Lower leg skin (tissue), 3 donors: ENCODE results near the gene AMDHD1.
"Not testable (repeated sequence)": the region's sequence is repeated elsewhere in the genome, so short reads cannot be mapped to it uniquely, and the experiment has no call there.

ENCODE experiments used
- CTCF ChIP-seq, 3 donors: fragments of 450-650 bp; IDR thresholded peaks; one replicate each; pipeline ENCODE4 v1.5.1; 2016; ENCODE audit warnings: antibody characterized with exemption in 3 of 3, mild to moderate bottlenecking in 3 of 3, moderate library complexity in 2 of 3
- POLR2A ChIP-seq, 2 donors: fragments of 450-650 bp; IDR thresholded peaks; one replicate each; pipeline ENCODE4 v1.6.1; 2016 to 2017; ENCODE audit warnings: antibody characterized with exemption in 2 of 2, mild to moderate bottlenecking in 1 of 2, moderate library complexity in 1 of 2

GRCh38 chr12:95969116-95969515, 26.0 kb downstream of the AMDHD1 start:
- not testable (repeated sequence) for TF ChIP-seq POLR2A, CTCF (IDR thresholded peaks at IDR 0.05)
